KBM-7 (cell line): ENCODE measurements around the gene EBI3.
"Not testable (repeated sequence)": the region's sequence is repeated elsewhere in the genome, so short reads cannot be mapped to it uniquely, and the experiment has no call there.

Experiments used
- DNase-seq: peaks from one replicate; pipeline ENCODE4 v3.0.0-alpha.2; 2015
- in situ Hi-C: fragments of 300-500 bp; cut with MboI; formaldehyde crosslinking; loops from 2 replicates; pipeline ENCODE4 v1.14.3; 2020; ENCODE audit warnings: low sequenced_read_pairs, low pct_unique_long_range_greater_than_20kb, mixed read lengths

Gene EBI3

DNA sequence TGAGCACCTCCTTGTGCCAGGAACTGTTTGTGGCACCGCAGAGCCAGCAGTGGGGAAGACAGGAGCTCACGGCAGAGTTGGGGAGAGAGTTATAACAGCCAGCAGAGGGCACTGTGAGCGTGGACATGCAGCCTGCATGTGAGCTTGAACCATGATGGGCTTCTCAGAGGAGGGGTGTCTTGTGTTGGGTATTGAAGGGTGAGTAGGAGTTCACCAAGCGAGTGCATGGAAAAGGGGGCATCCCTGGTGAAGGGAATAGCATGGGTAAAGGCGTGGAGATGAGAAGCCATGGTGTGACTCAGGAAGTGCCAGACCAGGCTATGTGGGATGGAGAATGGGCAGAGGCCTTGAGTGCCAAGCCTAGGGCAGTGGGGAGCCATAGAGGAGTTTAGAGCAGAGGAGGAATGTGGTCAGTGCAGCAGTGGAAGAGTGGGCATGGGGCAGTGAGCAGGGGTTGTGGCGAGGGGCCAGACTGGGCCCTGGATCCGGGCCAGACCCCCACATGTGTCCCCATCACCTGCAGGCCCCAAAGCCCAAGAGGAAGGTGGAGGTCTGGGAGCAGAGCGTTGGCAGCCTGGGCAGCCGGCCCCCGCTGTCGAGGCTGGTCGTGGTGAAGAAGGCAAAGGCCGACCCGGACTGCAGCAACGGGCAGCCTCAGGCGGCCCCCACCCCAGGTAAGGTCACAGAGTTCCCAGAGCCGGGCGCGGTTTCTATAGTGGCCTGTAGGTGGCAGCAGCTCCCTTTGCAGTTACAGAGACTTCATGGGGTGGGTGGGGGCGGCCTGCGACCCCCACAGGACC is 38.0 kb downstream of the EBI3 start:
- in situ Hi-C loops = no loop called here
- DNase-seq = peak; percentile 84

DNA sequence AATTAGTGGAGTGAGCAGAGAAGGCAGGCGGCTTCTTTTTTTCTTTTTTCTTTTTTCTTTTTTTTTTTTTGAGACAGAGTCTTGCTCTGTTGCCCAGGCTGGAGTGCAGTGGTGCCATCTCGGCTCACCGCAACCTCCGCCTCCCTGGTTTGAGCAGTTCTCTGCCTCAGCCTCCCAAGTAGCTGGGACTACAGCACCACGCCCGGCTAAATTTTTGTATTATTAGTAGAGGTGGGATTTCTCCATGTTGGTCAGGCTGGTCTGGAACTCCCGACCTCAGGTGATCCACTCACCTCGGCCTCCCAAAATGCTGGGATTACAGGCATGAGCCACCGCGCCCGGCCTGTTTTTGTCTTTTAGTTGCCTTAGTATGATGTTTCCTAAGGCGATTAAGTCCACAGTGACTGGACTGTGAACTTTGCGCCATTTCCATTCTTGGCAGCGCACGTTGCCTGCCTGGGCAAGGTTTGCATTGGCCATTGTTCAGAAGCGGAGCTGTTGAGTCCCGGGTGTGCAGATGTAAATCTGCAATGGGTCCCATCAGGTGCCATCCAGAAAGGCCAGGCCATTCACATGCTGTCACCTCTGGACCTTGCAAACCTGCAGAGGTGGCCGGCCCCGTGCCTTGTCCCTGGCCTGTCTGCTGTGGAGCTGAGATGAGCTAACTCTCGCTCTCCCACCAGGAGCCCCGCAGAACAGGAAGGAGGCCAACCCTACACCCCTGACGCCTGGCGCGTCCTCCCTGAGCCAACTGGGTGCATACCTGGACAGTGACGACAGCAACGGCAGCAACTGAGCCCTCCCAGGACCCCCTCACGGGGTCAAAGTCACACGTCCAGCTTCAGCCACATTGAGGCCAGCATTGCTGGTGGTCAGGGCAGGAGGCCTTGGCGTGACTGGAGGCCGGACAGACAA is 38.8 kb downstream of the EBI3 start:
- in situ Hi-C loops = no loop called here

DNA sequence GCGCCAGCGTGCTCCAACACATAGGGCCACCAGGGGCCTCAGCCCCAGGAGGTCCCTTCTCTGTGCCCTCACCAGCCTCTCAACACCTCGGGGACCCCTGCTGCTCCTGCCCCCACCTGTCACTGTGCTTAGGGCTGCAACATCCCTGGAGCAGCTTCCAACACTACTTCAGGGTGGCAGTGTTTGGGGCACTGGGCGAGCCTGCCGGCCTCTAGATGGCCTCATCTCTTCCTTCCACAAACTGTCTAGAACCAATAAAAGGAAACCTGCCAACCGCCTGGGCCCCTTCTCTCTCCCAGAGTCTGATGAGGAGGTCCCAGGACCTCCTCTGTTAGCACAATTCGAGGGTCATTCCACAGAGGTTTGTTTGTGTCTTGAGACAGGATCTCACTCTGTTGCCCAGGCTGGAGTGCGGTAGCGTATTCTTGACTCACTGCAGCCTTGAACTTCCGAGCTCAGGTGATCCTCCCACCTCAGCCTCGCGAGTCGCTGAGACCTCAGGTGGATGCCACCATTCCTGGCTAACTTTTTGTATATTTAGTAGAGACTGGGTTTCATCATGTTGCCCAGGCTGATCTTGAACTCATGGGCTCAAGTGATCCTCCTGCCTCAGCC is 39.6 kb downstream of the EBI3 start:
- in situ Hi-C loops = no loop called here

More for the DNA sequence above, 38.8 kb downstream of the EBI3 start:
- DNase-seq = no peak

DNA sequence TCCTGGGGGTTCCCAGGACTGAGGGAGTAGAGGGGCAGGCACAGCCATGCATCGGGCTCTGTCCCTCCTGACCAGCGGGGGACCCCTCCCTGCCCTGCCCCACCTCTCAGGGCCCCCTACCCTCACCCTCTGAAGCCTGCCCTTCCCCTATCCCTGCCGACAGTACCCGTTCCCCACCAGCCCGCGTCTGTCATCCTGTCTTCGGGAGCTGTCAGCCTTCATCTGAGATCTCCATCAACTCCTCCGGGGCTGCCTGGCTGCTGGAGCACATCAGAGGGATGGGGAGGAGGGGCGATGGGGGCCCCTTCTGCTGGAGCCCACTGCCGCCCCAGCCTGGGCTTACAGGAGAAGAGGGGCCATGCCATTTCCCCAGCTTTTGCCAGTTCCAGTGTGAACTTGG is 43.6 kb downstream of the EBI3 start:
- in situ Hi-C loops = no loop called here

More for the DNA sequence above, 39.6 kb downstream of the EBI3 start:
- DNase-seq = no peak

DNA sequence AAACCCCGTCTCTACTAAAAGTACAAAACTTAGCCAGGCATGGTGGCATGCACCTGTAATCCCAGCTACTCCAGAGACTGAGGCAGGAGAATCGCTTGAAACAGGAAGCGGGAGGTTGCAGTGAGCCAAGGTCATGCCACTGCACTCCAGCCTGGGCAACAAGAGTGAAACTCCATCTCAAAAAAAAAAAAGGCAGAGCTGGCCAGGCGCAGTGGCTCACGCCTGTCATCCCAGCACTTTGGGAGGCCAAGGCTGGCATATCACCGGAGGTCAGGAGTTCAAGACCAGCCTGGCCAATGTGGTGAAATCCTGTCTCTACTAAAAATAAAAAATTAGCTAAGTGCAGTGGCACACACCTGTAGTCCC is 45.0 kb downstream of the EBI3 start:
- DNase-seq, in situ Hi-C loops: not testable (repeated sequence)

More for the DNA sequence above, 43.6 kb downstream of the EBI3 start:
- DNase-seq = no peak

DNA sequence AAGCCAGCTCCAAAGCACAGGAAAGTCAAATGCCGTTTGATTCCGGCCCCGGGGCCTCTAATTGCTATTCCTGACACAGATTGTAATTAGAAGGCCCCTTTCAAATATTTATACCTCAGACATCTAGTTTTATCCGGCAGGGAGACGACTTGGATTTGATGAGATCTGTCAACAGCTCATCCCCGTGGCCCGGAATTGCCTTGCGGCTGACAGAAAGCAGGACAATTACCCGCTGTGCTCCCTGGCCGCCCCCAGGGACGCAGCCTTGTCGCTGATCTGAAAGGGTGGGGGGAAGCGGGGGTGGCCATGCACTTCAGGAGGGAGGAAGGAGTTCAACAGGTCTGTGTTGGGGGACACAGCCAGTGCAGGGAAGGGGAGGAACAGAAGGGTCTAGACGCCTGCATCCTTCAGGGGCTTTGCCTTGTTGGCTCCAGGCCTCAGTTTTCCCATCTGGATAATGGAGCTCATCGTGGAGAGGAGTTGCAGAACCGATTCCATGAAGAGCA is 47.9 kb downstream of the EBI3 start:
- in situ Hi-C loops = no loop called here
- DNase-seq = no peak

DNA sequence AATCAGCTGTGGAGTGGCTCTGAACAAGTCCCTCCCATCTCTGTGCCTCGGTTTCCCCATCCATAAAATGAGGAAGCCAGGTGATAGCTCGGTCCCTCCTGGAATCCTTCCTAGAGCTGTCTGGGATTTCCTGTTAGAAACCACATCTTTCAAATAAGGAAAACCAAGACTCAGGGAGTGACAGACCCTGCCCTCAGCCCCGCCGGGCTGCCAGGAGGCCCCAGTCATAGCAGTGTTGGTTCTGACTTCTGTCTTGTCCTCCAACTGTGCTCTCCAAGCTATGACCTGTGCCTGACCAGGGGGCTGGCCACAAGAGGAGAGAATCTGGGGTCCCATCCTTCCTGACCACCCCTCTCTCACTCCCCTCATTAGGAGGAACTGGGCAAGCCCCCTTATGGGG is 48.7 kb downstream of the EBI3 start:
- DNase-seq = no peak

DNA sequence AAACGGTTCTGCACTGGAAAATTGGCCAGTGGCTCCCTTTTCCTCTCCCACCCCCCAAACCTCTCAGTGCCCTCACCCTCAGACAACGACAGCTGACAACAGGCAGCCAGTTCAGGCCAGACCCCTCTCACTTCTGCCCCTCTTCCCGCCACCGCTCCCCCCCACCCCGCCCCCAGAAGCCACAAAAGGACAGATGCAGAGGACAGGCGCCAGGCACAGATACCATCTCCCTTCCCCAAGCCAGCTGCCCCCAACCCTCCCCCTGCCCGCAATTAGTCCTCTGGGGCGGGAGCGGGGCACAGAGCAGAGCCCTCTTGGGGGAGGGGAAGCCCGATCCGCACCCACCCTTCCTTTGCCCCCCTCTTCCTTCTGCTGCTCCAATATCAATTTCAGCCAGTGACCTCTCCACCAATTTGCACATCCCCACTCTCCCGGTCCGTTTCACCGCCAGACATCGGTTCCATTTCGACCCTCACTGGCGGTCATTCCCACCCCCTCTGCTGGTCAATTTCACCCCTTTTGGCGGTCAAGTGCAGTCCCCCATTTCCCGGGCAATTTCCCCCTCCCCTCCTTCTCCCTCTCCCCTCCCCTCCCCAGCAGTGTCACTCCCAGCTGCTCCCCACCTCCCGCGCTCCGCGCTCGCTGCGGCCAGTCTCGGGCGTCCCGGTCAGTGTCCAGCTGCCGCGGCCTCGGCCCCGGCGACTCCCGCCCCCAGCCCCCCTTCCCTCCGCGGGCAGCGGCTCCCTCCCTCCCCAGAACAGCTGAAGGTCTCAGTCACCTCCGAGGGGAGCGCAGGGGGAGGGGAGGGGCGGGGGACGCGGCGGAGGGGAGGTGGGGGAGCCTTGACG is 49.3 kb downstream of the EBI3 start, which contains the start of gene SHD:
Gene SHD (plus strand): TSS at position 848 of the 848 bp plus-strand sequence. CDS start 798 bp downstream, outside the sequence.
- in situ Hi-C loops = no loop called here
- no peak for DNase-seq

More for the DNA sequence above, 48.7 kb downstream of the EBI3 start:
- in situ Hi-C loops = no loop called here

DNA sequence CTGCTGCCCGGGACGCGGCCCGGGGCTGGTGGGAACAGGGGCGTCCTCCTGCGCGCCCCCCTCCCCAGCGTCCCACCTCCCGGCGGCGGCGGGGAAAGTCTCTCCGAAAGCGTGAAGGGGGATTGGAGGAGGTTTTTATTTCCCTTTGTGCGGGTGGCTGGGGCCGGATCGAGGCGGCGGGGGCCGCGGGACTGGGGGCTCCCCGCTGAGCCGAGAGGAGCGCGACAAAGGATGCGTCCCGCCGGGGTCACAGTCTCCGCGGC is 49.9 kb downstream of the EBI3 start:
- in situ Hi-C loops = no loop called here
- DNase-seq = no peak

DNA sequence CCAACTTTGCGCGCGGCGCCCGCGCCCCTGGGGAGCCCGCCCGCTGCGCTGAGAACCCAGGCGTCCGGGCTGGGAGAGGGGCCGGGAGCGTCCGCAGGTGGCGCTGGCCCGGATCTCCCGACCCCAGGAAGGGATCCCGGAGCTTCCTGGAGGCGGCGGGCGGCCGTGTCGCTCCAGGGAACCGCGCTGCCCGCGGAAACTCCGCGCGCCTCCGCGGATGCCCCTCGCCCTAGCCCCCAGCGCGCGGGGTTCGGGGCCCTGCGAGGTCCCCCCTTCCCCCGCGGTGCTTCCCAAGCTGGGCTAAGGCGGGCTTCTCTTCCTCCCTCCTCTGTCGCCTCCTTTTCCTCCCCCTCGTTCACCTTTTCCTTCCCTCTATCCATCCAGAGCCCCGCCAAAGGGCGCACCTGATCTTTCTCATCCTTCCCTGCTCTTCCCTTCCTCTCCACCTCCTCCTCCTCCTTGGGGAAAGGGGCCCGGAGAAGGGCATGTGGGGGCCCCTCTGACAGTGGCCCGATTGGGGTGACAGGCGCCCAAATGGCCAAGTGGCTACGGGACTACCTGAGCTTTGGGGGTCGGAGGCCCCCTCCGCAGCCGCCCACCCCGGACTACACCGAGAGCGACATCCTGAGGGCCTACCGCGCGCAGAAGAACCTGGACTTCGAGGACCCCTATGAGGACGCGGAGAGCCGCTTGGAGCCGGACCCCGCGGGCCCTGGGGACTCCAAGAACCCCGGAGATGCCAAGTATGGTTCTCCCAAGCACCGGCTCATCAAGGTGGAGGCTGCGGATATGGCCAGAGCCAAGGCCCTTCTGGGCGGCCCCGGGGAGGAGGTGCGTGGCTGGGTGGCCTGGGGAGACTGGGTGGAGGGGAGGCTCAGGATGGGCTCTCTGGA is 50.5 kb downstream of the EBI3 start:
- in situ Hi-C loops = no loop called here
- no peak for DNase-seq

DNA sequence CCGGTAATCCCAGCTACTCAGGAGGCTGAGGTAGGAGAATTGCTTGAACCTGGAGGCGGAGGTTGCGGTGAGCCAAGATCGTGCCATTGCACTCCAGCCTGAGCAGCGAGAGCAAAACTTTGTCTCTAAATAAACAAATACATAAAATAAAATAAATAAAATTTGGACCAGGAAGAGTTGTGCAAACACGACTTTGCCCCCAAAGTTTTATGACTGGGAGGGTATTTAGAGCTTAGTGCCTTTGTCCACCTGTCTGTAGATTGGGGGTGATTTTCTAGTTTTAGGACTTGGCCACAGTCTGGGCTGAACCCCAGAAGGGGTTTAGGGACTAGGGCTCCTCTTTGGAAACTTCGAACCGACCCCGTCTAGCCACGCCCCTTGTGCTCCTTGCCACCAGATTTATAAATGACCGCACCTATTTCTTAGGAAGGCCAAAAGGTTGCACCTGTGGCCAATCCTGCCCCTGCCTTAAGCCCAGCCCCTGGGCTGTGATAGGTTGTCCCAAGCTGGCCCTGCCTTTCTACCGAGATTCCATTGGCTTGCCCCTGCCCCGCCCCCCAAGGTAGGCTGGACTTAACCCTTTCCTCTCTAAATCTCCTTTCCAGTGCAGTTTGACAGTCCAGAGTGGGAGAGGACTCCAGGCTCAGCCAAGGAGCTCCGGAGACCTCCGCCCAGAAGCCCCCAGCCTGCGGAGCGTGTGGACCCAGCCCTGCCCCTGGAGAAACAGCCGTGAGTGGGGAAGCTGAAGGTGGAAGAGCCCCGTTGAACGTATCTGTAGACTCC is 55.0 kb downstream of the EBI3 start:
- in situ Hi-C loops = no loop called here
- peak; percentile 54 for DNase-seq

DNA sequence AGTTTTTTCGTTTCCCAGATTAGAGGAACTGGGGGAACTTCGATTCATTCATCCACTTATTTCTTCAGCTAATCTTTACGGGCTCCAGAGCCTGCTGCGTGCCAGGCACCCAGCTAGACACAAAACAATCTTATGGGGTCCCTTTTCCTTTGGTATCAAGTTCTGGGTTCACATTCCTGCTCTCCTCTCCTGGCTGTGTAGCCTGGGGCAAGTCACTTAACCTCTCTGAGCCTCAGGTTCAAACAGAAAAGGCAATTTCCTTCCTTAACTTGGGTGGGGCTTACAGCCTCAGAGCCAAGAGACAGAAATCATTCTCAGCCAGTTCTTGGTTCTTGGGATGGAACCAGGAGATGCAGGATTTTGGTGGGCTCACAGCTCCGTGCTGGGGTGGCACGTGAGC is 55.7 kb downstream of the EBI3 start:
- in situ Hi-C loops = no loop called here
- DNase-seq = no peak

DNA sequence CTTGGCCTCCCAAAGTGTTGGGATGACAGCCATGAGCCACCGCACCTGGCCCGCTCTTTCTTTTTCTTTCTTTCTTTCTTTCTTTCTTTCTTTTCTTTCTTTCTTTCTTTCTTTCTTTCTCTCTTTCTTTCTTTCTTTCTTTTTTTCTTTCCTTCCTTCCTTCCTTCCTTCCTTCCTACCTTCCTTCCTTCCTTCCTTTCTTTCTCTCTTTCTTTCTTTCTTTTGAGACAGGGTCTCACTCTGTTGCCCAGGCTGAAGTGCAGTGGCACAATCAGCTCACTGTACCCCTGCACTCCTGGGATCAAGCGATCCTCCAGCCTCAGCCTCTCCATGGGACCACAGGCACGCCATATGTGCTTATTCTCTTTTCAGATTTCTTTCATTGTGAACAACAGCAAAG is 56.8 kb downstream of the EBI3 start:
- in situ Hi-C loops, DNase-seq: not testable (repeated sequence)
